ENCODE data around the gene TRIM2.

- TF ChIP-seq BMI1 (IDR thresholded peaks at IDR 0.05; ENCODE audit: borderline replicate concordance) (no peak), CTCF (IDR thresholded peaks at IDR 0.05 in 2 of 3, conservative IDR thresholded peaks at IDR 0.05 in 1 of 3; ENCODE audit: control insufficient read depth in 2 of 3, extremely low read depth in 1 of 3, insufficient read depth in 1 of 3, low read depth in 3 of 3, low read length in 3 of 3) (no peak), RCOR1 (conservative IDR thresholded peaks at IDR 0.05; ENCODE audit: low read depth, low read length) (no peak), SRF (IDR thresholded peaks at IDR 0.05; ENCODE audit: low read depth in 2 of 2, low read length in 2 of 2) (no peak)
These were observed 70.7 kb downstream of the TRIM2 start for GRCh38 chr4:153274967-153275366.
